Liver (tissue), 9 donors: ENCODE results near the gene HACL1. TPM values are rescaled to one million over a fixed set of nuclear protein-coding genes. Genes with fewer than 3 reads are reported as not detected.

Experiments
- DNase-seq: peaks from one replicate; pipeline ENCODE4 v3.0.0-alpha.2; 2017; ENCODE audit warnings: low spot score
- H3K27ac ChIP-seq, 2 donors: one replicate each; pipeline ENCODE4 v1.7.0; 2013; ENCODE audit warnings: inconsistent platforms in 2 of 2, low read length in 2 of 2, control low read depth in 1 of 2, low read depth in 1 of 2, mild to moderate bottlenecking in 1 of 2
- H3K27me3 ChIP-seq, 4 donors: one replicate each; pipeline versions ENCODE4 v1.6.1 to v1.7.0; 2013; ENCODE audit warnings: low read length in 3 of 4, inconsistent platforms in 1 of 4, mild to moderate bottlenecking in 1 of 4, moderate library complexity in 1 of 4; ENCODE audit not compliant: control insufficient read depth in 4 of 4, insufficient read depth in 4 of 4
- H3K36me3 ChIP-seq, 4 donors: one replicate each; pipeline versions ENCODE4 v1.6.1 to v1.7.0; 2013; ENCODE audit warnings: low read length in 3 of 4, mild to moderate bottlenecking in 3 of 4, low read depth in 1 of 4, moderate library complexity in 1 of 4; ENCODE audit not compliant: control insufficient read depth in 4 of 4, insufficient read depth in 3 of 4
- H3K4me1 ChIP-seq, 4 donors: one replicate each; pipeline versions ENCODE4 v1.6.1 to v1.7.0; 2013; ENCODE audit warnings: low read length in 3 of 4, mild to moderate bottlenecking in 3 of 4, moderate library complexity in 1 of 4; ENCODE audit not compliant: control insufficient read depth in 4 of 4, insufficient read depth in 4 of 4
- H3K4me3 ChIP-seq, 3 donors: one replicate each; pipeline versions ENCODE4 v1.6.1 to v1.7.0; 2013; ENCODE audit warnings: low read length in 3 of 3, control low read depth in 1 of 3, low read depth in 1 of 3, mild to moderate bottlenecking in 1 of 3
- H3K9ac ChIP-seq, 2 donors: one replicate each; pipeline ENCODE4 v1.7.0; 2013; ENCODE audit warnings: low read length in 2 of 2, mild to moderate bottlenecking in 2 of 2, moderate library complexity in 2 of 2, control low read depth in 1 of 2, low read depth in 1 of 2
- H3K9me3 ChIP-seq, 4 donors: one replicate each; pipeline versions ENCODE4 v1.6.1 to v1.7.0; 2013; ENCODE audit warnings: low read length in 3 of 4; ENCODE audit not compliant: control insufficient read depth in 4 of 4
- ATF3 ChIP-seq: IDR thresholded peaks from 2 replicates; pipeline ENCODE4 v1.6.1; 2016; ENCODE audit warnings: antibody characterized with exemption
- EGR1 ChIP-seq, 2 donors: IDR thresholded peaks; 2 replicates each; pipeline ENCODE4 v1.6.1; 2016 to 2018; ENCODE audit warnings: antibody characterized with exemption in 2 of 2, low read depth in 2 of 2
- FOXA1 ChIP-seq: IDR thresholded peaks from 2 replicates; pipeline ENCODE4 v1.6.1; 2016; ENCODE audit warnings: antibody characterized with exemption
- HNF4A ChIP-seq, 2 donors: conservative IDR thresholded peaks; 2 replicates each; pipeline ENCODE4 v1.6.1; 2016; ENCODE audit warnings: antibody characterized with exemption in 2 of 2, mild to moderate bottlenecking in 2 of 2
- HNF4G ChIP-seq: IDR thresholded peaks from 2 replicates; pipeline ENCODE4 v1.6.1; 2016; ENCODE audit warnings: antibody characterized with exemption
- JUND ChIP-seq, 2 donors: IDR thresholded peaks; 2 replicates each; pipeline ENCODE4 v1.6.1; 2016; ENCODE audit warnings: antibody characterized with exemption in 2 of 2
- RAD21 ChIP-seq, 2 donors: IDR thresholded peaks; 2 replicates each; pipeline ENCODE4 v1.6.1; 2016; ENCODE audit warnings: antibody characterized with exemption in 2 of 2, mild to moderate bottlenecking in 2 of 2
- SP1 ChIP-seq: IDR thresholded peaks from 2 replicates; pipeline ENCODE4 v1.6.1; 2018; ENCODE audit warnings: antibody characterized with exemption, mild to moderate bottlenecking
- TAF1 ChIP-seq: conservative IDR thresholded peaks from 2 replicates; pipeline ENCODE4 v1.6.1; 2016; ENCODE audit warnings: antibody characterized with exemption, mild to moderate bottlenecking
- YY1 ChIP-seq: IDR thresholded peaks from 2 replicates; pipeline ENCODE4 v1.6.1; 2016; ENCODE audit warnings: antibody characterized with exemption, mild to moderate bottlenecking
- ZBTB33 ChIP-seq: IDR thresholded peaks from 2 replicates; pipeline ENCODE4 v1.6.1; 2016; ENCODE audit warnings: antibody characterized with exemption
- WGBS: extraction: QIAGEN DNeasy Blood & Tissue Kit; methylation state at CpG from one replicate; pipeline ENCODE4 v1.1.7; 2013; 5-methylcytosine and 5-hydroxymethylcytosine counted together
- polyA plus RNA-seq, 2 donors: library from polyadenylated mRNA; stranded (reverse) in 1 of 2; unstranded in 1 of 2; fragments of 200-250 nt in 1 of 2; fragments of >200 nt in 1 of 2; fragmentation: Nextera tagmentation in 1 of 2; extraction: Ambion mirVana in 1 of 2; gene quantifications; one replicate each; pipeline versions ENCODE4 v1.2.1 to v1.2.3, GENCODE V29; 2013 to 2015
- total RNA-seq, 2 donors: library from RNA; depleted of rRNA; stranded (reverse); fragments of >200 nt; gene quantifications; one replicate each; pipeline ENCODE4 v1.2.3, GENCODE V29; 2014
- TF ChIP-seq, protein P1 (sequence below): fragments of 150-350 bp; IDR thresholded peaks from 2 replicates; pipeline ENCODE4 v1.5.1; 2017; ENCODE audit warnings: improper control_type of control experiment, low read depth, low read length; ENCODE audit not compliant: missing input control
- donor health status: healthy.
- donor health status: healthy.
- donor health status: healthy.
- donor health status: healthy.
- donor health status: healthy.

Gene HACL1
- total and polyA plus RNA-seq, 4 donors: 13.4 to 46.9 (median 32.2) TPM

- no peaks in the 10 kb centered on the region for H3K4me1 ChIP-seq
- H3K36me3 ChIP-seq: peaks cover 0 to 10% (median 3%) of the 10 kb centered on the region in 4 donors
- no peak for TF ChIP-seq ZBTB33
- no peak for TF ChIP-seq TAF1
- 98% methylated on average over 5 of the region's 5 CpGs for WGBS
- no peak overlapping the region for H3K4me3 ChIP-seq
- no peak overlapping the region for H3K27ac ChIP-seq
- no peak overlapping the region for H3K9ac ChIP-seq
- no peaks in the 10 kb centered on the region for H3K9me3 ChIP-seq
- no peak for DNase-seq
- H3K27me3 ChIP-seq: no peaks in the 10 kb centered on the region
Observed at GRCh38 chr3:15649858-15650257, 48.5 kb upstream of the HACL1 start.

DNA sequence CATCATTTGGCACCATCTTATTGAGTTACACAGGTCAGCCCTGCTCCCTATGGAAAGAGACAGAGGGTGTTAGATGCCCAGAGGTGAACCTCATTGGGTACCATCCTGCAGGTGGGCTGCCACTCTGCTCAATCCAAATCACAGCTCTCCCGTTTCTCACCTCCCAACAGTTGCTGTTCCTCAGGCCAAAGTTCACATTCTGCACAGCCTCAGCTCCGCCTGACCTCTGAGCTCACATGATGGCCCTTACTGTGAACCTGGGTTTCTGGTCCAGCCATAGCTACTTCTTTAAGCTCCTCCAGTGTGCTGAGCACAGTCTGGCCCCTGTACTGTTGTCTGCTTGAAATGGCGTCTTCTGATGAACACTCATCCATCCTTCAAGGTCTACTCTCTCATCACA is 48.0 kb upstream of the HACL1 start:
- DNase-seq: no peak
- TF ChIP-seq ZBTB33 (no peak), HNF4A (conservative IDR thresholded peaks at IDR 0.05) (no peak), EGR1 (IDR thresholded peaks at IDR 0.05; ENCODE audit: low read depth in 2 of 2) (no peak), JUND (IDR thresholded peaks at IDR 0.05) (no peak), TAF1 (no peak), HNF4G (no peak), FOXA1 (no peak), ATF3 (no peak), SP1 (no peak), YY1 (no peak), RAD21 (IDR thresholded peaks at IDR 0.05) (no peak)
- TF ChIP-seq, protein P1, sequence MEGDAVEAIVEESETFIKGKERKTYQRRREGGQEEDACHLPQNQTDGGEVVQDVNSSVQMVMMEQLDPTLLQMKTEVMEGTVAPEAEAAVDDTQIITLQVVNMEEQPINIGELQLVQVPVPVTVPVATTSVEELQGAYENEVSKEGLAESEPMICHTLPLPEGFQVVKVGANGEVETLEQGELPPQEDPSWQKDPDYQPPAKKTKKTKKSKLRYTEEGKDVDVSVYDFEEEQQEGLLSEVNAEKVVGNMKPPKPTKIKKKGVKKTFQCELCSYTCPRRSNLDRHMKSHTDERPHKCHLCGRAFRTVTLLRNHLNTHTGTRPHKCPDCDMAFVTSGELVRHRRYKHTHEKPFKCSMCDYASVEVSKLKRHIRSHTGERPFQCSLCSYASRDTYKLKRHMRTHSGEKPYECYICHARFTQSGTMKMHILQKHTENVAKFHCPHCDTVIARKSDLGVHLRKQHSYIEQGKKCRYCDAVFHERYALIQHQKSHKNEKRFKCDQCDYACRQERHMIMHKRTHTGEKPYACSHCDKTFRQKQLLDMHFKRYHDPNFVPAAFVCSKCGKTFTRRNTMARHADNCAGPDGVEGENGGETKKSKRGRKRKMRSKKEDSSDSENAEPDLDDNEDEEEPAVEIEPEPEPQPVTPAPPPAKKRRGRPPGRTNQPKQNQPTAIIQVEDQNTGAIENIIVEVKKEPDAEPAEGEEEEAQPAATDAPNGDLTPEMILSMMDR: no peak

More for the DNA sequence above, 48.0 kb upstream of the HACL1 start:
- no peaks in the 10 kb centered on the region for H3K9me3 ChIP-seq
- 82% methylated on average over 3 of the region's 3 CpGs for WGBS
- no peak overlapping the region for H3K4me3 ChIP-seq
- no peaks in the 10 kb centered on the region for H3K27me3 ChIP-seq
- peaks cover 0 to 16% (median 7%) of the 10 kb centered on the region in 4 donors for H3K36me3 ChIP-seq
- H3K9ac ChIP-seq: no peak overlapping the region
- H3K4me1 ChIP-seq: no peaks in the 10 kb centered on the region
- no peak overlapping the region for H3K27ac ChIP-seq
